GM23338 (cell line): ENCODE results near the gene ZNF628. TPM values are rescaled to one million over a fixed set of nuclear protein-coding genes. Genes with fewer than 3 reads are reported as not detected.

Source experiments
- ATAC-seq: fragments of 200-7000 bp; cut with Tn5 transposase; 3 replicates; pipeline ENCODE4 v1.9.1; 2020
- DNase-seq: peaks from one replicate; pipeline ENCODE4 v3.0.0-alpha.2; 2015; ENCODE audit warnings: low spot score
- H2AFZ ChIP-seq: fragments of 200-600 bp; sonication (generic); 2 replicates; pipeline ENCODE4 v1.8.0; 2016; ENCODE audit warnings: antibody characterized with exemption, mild to moderate bottlenecking, moderate library complexity
- H3F3A ChIP-seq: fragments of 200-600 bp; sonication (generic); replicated peaks from 2 replicates; pipeline ENCODE4 v1.8.0; 2017; ENCODE audit warnings: antibody characterized with exemption, mixed run types, low read depth
- H3K27ac ChIP-seq: fragments of 200-600 bp; sonication (generic); 2 replicates; pipeline ENCODE4 v1.6.1; 2016; ENCODE audit warnings: low read depth
- H3K27me3 ChIP-seq: fragments of 200-600 bp; sonication (generic); 2 replicates; pipeline ENCODE4 v1.8.0; 2016; ENCODE audit warnings: mild to moderate bottlenecking, mixed run types, moderate library complexity; ENCODE audit not compliant: insufficient read depth
- H3K36me3 ChIP-seq: fragments of 200-600 bp; sonication (generic); 2 replicates; pipeline ENCODE4 v1.8.0; 2016; ENCODE audit warnings: mild to moderate bottlenecking; ENCODE audit not compliant: insufficient read depth
- H3K4me1 ChIP-seq: fragments of 200-600 bp; sonication (generic); 2 replicates; pipeline ENCODE4 v1.8.0; 2016; ENCODE audit warnings: mild to moderate bottlenecking, moderate library complexity; ENCODE audit not compliant: insufficient read depth
- H3K4me2 ChIP-seq: fragments of 200-600 bp; sonication (generic); 2 replicates; pipeline ENCODE4 v1.7.1; 2017; ENCODE audit warnings: mixed run types
- H3K4me3 ChIP-seq: fragments of 200-600 bp; sonication (generic); 2 replicates; pipeline ENCODE4 v1.6.1; 2016; ENCODE audit warnings: mixed run types
- H3K79me2 ChIP-seq: fragments of 200-600 bp; sonication (generic); replicated peaks from 2 replicates; pipeline ENCODE4 v1.8.0; 2017; ENCODE audit warnings: mild to moderate bottlenecking; ENCODE audit not compliant: insufficient read depth
- H3K9me2 ChIP-seq: fragments of 200-600 bp; sonication (generic); 2 replicates; pipeline ENCODE4 v1.8.0; 2017; ENCODE audit not compliant: insufficient read depth
- H4K20me1 ChIP-seq: fragments of 200-600 bp; sonication (generic); replicated peaks from 2 replicates; pipeline ENCODE4 v1.8.0; 2017; ENCODE audit warnings: mild to moderate bottlenecking; ENCODE audit not compliant: insufficient read depth
- H3K27ac Mint-ChIP-seq: 2 replicates; pipeline ENCODE4 v1.8.0; 2020; ENCODE audit warnings: inconsistent platforms, mild to moderate bottlenecking, moderate library complexity, mixed read lengths
- H3K27me3 Mint-ChIP-seq: 3 replicates; pipeline ENCODE4 v1.8.0; 2022; ENCODE audit warnings: low read depth, mild to moderate bottlenecking, moderate library complexity, mixed read lengths, inconsistent platforms; ENCODE audit not compliant: insufficient read depth, poor library complexity
- H3K36me3 Mint-ChIP-seq: 3 replicates; pipeline ENCODE4 v1.8.0; 2021; ENCODE audit warnings: low read depth, mild to moderate bottlenecking, inconsistent platforms, moderate library complexity, mixed read lengths
- H3K4me1 Mint-ChIP-seq: 3 replicates; pipeline ENCODE4 v1.8.0; 2020; ENCODE audit warnings: mild to moderate bottlenecking, inconsistent platforms, mixed read lengths
- H3K4me3 Mint-ChIP-seq: 3 replicates; pipeline ENCODE4 v1.8.0; 2021; ENCODE audit warnings: moderate library complexity, mild to moderate bottlenecking, inconsistent platforms, mixed read lengths
- H3K9me3 Mint-ChIP-seq: 3 replicates; pipeline ENCODE4 v1.8.0; 2020; ENCODE audit warnings: moderate library complexity, mild to moderate bottlenecking, inconsistent platforms, mixed read lengths
- CREB1 ChIP-seq: fragments of 250-450 bp; sonication (Bioruptor Pico); IDR thresholded peaks from 2 replicates; pipeline ENCODE4 v1.5.0; 2020; ENCODE audit warnings: low read depth, mild to moderate bottlenecking, moderate library complexity
- CTCF ChIP-seq, 2 experiments: fragments of 200-600 bp in 1 of 2; sonication (generic) in 1 of 2; conservative IDR thresholded peaks; 2 replicates each; pipeline versions ENCODE4 v1.5.1 to v1.6.1; 2016 to 2017; ENCODE audit warnings: antibody characterized with exemption in 2 of 2, low read depth in 2 of 2, mild to moderate bottlenecking in 2 of 2, moderate library complexity in 1 of 2
- ETS1 ChIP-seq: IDR thresholded peaks from 2 replicates; pipeline ENCODE4 v1.6.1; 2016; ENCODE audit warnings: antibody characterized with exemption
- EZH2 ChIP-seq: fragments of 200-600 bp; sonication (generic); IDR thresholded peaks from one replicate; pipeline ENCODE4 v1.8.0; 2017; ENCODE audit warnings: antibody characterized with exemption, mild to moderate bottlenecking, low read depth; ENCODE audit not compliant: unreplicated experiment
- POLR2AphosphoS5 ChIP-seq: IDR thresholded peaks from 2 replicates; pipeline ENCODE4 v1.6.1; 2016; ENCODE audit warnings: antibody characterized with exemption, low read depth
- REST ChIP-seq: IDR thresholded peaks from one replicate; pipeline ENCODE4 v1.6.1; 2018; ENCODE audit warnings: antibody characterized with exemption; ENCODE audit not compliant: unreplicated experiment
- STAT1 ChIP-seq: IDR thresholded peaks from one replicate; pipeline ENCODE4 v1.6.1; 2016; ENCODE audit warnings: antibody characterized with exemption; ENCODE audit not compliant: unreplicated experiment
- ZNF331 ChIP-seq: fragments of 250-450 bp; sonication (Bioruptor Pico); IDR thresholded peaks from 2 replicates; pipeline ENCODE4 v1.5.0; 2020; ENCODE audit warnings: low read depth, mild to moderate bottlenecking, moderate library complexity
- ZNF462 ChIP-seq: fragments of 250-450 bp; sonication (Bioruptor Pico); IDR thresholded peaks from 2 replicates; pipeline ENCODE4 v1.5.0; 2020; ENCODE audit warnings: mild to moderate bottlenecking, moderate library complexity
- polyA plus RNA-seq: library from polyadenylated mRNA; unstranded; fragments of >200 nt; fragmentation: Nextera tagmentation; extraction: Ambion mirVana; gene quantifications from 2 replicates; pipeline ENCODE4 v1.2.1, GENCODE V29; 2016
- total RNA-seq: library from RNA; depleted of rRNA; stranded (reverse); fragments of >200 nt; shearing (Covaris generic); gene quantifications from 2 replicates; pipeline ENCODE4 v1.2.3, GENCODE V29; 2014

The ZNF628 gene
- total and polyA plus RNA-seq, 2 experiments from 2014 or later: 4.9 to 10.7 TPM

- TF ChIP-seq ZNF462 (CRISPR knock-in tag) (no peak), POLR2AphosphoS5 (no peak), ZNF331 (CRISPR knock-in tag) (no peak), EZH2 (no peak), REST (no peak)
These were observed 31.8 kb upstream of the ZNF628 start (continued) for GRCh38 chr19:55444646-55445045.

- Mint-ChIP-seq H3K27me3 (peaks cover 57% of the 10 kb centered on the region), H3K36me3 (no peaks in the 10 kb centered on the region; the same call in 2 of the 3 replicates), H3K9me3 (no peaks in the 10 kb centered on the region; the same call in none of the 3 replicates), H3K4me1 (peaks cover 22% of the 10 kb centered on the region), H3K4me3 (no peak overlapping the region; the same call in 2 of the 3 replicates), H3K27ac (no peak overlapping the region)
- H3K4me3 ChIP-seq: no peak overlapping the region
- peaks cover 88% of the 10 kb centered on the region for H3K27me3 ChIP-seq
- ATAC-seq: no peak
- no peaks in the 10 kb centered on the region for H3K9me2 ChIP-seq
- no peaks in the 10 kb centered on the region for H4K20me1 ChIP-seq
- no peak for DNase-seq
- H3F3A ChIP-seq: peaks cover 11% of the 10 kb centered on the region
- H3K79me2 ChIP-seq: no peaks in the 10 kb centered on the region
- no peak overlapping the region for H3K4me2 ChIP-seq
- peaks cover 7% of the 10 kb centered on the region; the same call in 1 of the 2 replicates for H3K4me1 ChIP-seq
- no peaks in the 10 kb centered on the region for H3K36me3 ChIP-seq
- H2AFZ ChIP-seq: no peak overlapping the region
- no peak overlapping the region for H3K27ac ChIP-seq
- no peak for TF ChIP-seq ZNF331 (CRISPR knock-in tag)
- TF ChIP-seq CTCF (conservative IDR thresholded peaks at IDR 0.05; ENCODE audit: low read depth in 2 of 2): no peak
- no peak for TF ChIP-seq CREB1 (CRISPR knock-in tag)
- TF ChIP-seq STAT1: no peak
- TF ChIP-seq ETS1: no peak
These were observed 30.4 kb upstream of the ZNF628 start for GRCh38 chr19:55446060-55446459.
